CD14-positive monocyte (primary cell): ENCODE measurements around the gene MEIS1. TPM values are rescaled to one million over a fixed set of nuclear protein-coding genes. Genes with fewer than 3 reads are reported as not detected.
A peak's percentile ranks its signal among the peaks of the same experiment; 100 is the strongest.

Experiments
- DNase-seq, 3 donors: peaks; one replicate each; pipeline ENCODE4 v3.0.0-alpha.2; 2011 to 2022
- H2AFZ ChIP-seq: 2 replicates; pipeline ENCODE4 v1.6.0; 2012; ENCODE audit warnings: mild to moderate bottlenecking, low read depth, low read length, inconsistent platforms; ENCODE audit not compliant: insufficient read depth, poor library complexity, severe bottlenecking
- H3K27ac ChIP-seq, 2 donors: 1 replicate in 1 of 2; 2 replicates in 1 of 2; pipeline ENCODE4 v1.5.1; 2012 to 2013; ENCODE audit warnings: low read length in 2 of 2, control low read depth in 1 of 2, inconsistent platforms in 1 of 2, low read depth in 1 of 2, mild to moderate bottlenecking in 1 of 2
- H3K27me3 ChIP-seq, 2 donors: one replicate each; pipeline versions ENCODE4 v1.6.0 to v1.6.1; 2011 to 2013; ENCODE audit warnings: low read length in 2 of 2; ENCODE audit not compliant: control insufficient read depth in 2 of 2, insufficient read depth in 2 of 2
- H3K36me3 ChIP-seq, 2 donors: replicated peaks in 1 of 2; 1 replicate in 1 of 2; 2 replicates in 1 of 2; pipeline versions ENCODE4 v1.5.1 to v1.6.1; 2012 to 2013; ENCODE audit warnings: low read length in 2 of 2, control low read depth in 1 of 2, inconsistent platforms in 1 of 2, mild to moderate bottlenecking in 1 of 2; ENCODE audit not compliant: insufficient read depth in 2 of 2, control insufficient read depth in 1 of 2
- H3K4me1 ChIP-seq, 2 donors: 1 replicate in 1 of 2; 2 replicates in 1 of 2; pipeline versions ENCODE4 v1.5.1 to v1.6.1; 2012 to 2013; ENCODE audit warnings: low read length in 2 of 2, control low read depth in 1 of 2, inconsistent platforms in 1 of 2, mild to moderate bottlenecking in 1 of 2, moderate library complexity in 1 of 2; ENCODE audit not compliant: insufficient read depth in 2 of 2, control insufficient read depth in 1 of 2
- H3K4me2 ChIP-seq: replicated peaks from 2 replicates; pipeline ENCODE3; 2012; ENCODE audit warnings: low read length, moderate library complexity, mild to moderate bottlenecking; ENCODE audit not compliant: poor library complexity, severe bottlenecking; ENCODE audit errors: extremely low read depth
- H3K4me3 ChIP-seq, 3 experiments: fragments of 200-600 bp in 1 of 3; sonication (generic) in 1 of 3; replicated peaks in 1 of 3; 1 replicate in 2 of 3; 2 replicates in 1 of 3; pipeline ENCODE4 v1.5.1; 2011 to 2013; ENCODE audit warnings: low read length in 3 of 3, mild to moderate bottlenecking in 3 of 3, control low read depth in 2 of 3, low read depth in 2 of 3, inconsistent platforms in 1 of 3, moderate library complexity in 1 of 3
- H3K79me2 ChIP-seq: 2 replicates; pipeline ENCODE4 v1.6.0; 2012; ENCODE audit warnings: mild to moderate bottlenecking, control low read depth, inconsistent platforms, low read length, moderate library complexity; ENCODE audit not compliant: insufficient read depth
- H3K9ac ChIP-seq: 2 replicates; pipeline ENCODE4 v1.6.0; 2017; ENCODE audit warnings: low read length, mild to moderate bottlenecking; ENCODE audit not compliant: insufficient read depth, poor library complexity, severe bottlenecking
- H3K9me3 ChIP-seq, 2 donors: replicated peaks in 1 of 2; 1 replicate in 1 of 2; 2 replicates in 1 of 2; pipeline versions ENCODE4 v1.5.1 to v1.6.1; 2012 to 2013; ENCODE audit warnings: low read length in 2 of 2, control low read depth in 1 of 2; ENCODE audit not compliant: control insufficient read depth in 1 of 2, insufficient read depth in 1 of 2
- H4K20me1 ChIP-seq: 2 replicates; pipeline ENCODE4 v1.6.0; 2012; ENCODE audit warnings: mild to moderate bottlenecking, low read length, control low read depth, moderate library complexity; ENCODE audit not compliant: insufficient read depth
- H3K27ac Mint-ChIP-seq, 7 donors: one replicate each; pipeline ENCODE4 v1.8.0; 2020; ENCODE audit warnings: mild to moderate bottlenecking in 7 of 7, mixed read lengths in 7 of 7, moderate library complexity in 6 of 7, inconsistent platforms in 2 of 7
- H3K27me3 Mint-ChIP-seq, 3 donors: one replicate each; pipeline ENCODE4 v1.8.0; 2021 to 2022; ENCODE audit warnings: low read depth in 3 of 3, mild to moderate bottlenecking in 3 of 3, mixed read lengths in 3 of 3, moderate library complexity in 3 of 3, inconsistent platforms in 1 of 3
- H3K36me3 Mint-ChIP-seq, 2 donors: one replicate each; pipeline ENCODE4 v1.8.0; 2020; ENCODE audit warnings: mixed read lengths in 2 of 2, inconsistent platforms in 1 of 2, mild to moderate bottlenecking in 1 of 2
- H3K4me1 Mint-ChIP-seq: one replicate; pipeline ENCODE4 v1.8.0; 2020; ENCODE audit warnings: mild to moderate bottlenecking, mixed read lengths
- H3K4me3 Mint-ChIP-seq, 2 donors: one replicate each; pipeline ENCODE4 v1.8.0; 2020; ENCODE audit warnings: mild to moderate bottlenecking in 2 of 2, mixed read lengths in 2 of 2, moderate library complexity in 1 of 2
- H3K9me3 Mint-ChIP-seq, 7 donors: one replicate each; pipeline ENCODE4 v1.8.0; 2020 to 2022; ENCODE audit warnings: mixed read lengths in 7 of 7, mild to moderate bottlenecking in 6 of 7, moderate library complexity in 6 of 7, inconsistent platforms in 2 of 7
- WGBS: methylation state at CpG from one replicate; pipeline ENCODE4 v1.1.5; 2013; ENCODE audit warnings: missing lambda C conversion rate; ENCODE audit not compliant: insufficient coverage; 5-methylcytosine and 5-hydroxymethylcytosine counted together
- intact Hi-C, 2 donors: fragments of 100-400 bp; cut with micrococcal nuclease; formaldehyde crosslinking; loops; one replicate each; pipeline versions ENCODE4 v1.15.0 to v1.15.1; 2023
- polyA plus RNA-seq, 3 donors: library from polyadenylated mRNA; depleted of rRNA in 1 of 3; unstranded in 2 of 3; stranded (reverse) in 1 of 3; fragments of 300-500 nt in 2 of 3; fragments of >200 nt in 1 of 3; fragmentation: Illumina TruSeq in 2 of 3; gene quantifications; 1 replicate in 2 of 3; 2 replicates in 1 of 3; pipeline ENCODE4 v1.2.3, GENCODE V29; 2012 to 2021
- TF ChIP-seq, protein P1 (sequence below): fragments of 200-600 bp; IDR thresholded peaks from one replicate; pipeline ENCODE4 v1.8.0; 2022; ENCODE audit warnings: antibody characterized with exemption, mild to moderate bottlenecking

MEIS1 gene
- polyA plus RNA-seq, 3 donors: 0.09 to 0.40 TPM; not detected in 1

- H3K27me3 Mint-ChIP-seq: peaks cover 9 to 20% (median 10%) of the 10 kb centered on the region in 3 donors
- Histone ChIP-seq H4K20me1 (no peaks in the 10 kb centered on the region), H3K9ac (no peak overlapping the region), H3K79me2 (no peaks in the 10 kb centered on the region), H3K4me3 (no peak overlapping the region), H3K4me2 (no peak overlapping the region), H3K27me3 (peaks cover 76 to 89% of the 10 kb centered on the region in 2 donors), H3K36me3 (no peaks in the 10 kb centered on the region), H2AFZ (no peak overlapping the region), H3K4me1 (no peaks in the 10 kb centered on the region), H3K9me3 (peaks cover 0 to 17% of the 10 kb centered on the region in 2 donors), H3K27ac (no peak overlapping the region)
- H3K4me3 Mint-ChIP-seq: peak overlapping the region in 1 of 2 donors; percentile 16
- no peak overlapping the region for H3K27ac Mint-ChIP-seq
- TF ChIP-seq, protein P1, sequence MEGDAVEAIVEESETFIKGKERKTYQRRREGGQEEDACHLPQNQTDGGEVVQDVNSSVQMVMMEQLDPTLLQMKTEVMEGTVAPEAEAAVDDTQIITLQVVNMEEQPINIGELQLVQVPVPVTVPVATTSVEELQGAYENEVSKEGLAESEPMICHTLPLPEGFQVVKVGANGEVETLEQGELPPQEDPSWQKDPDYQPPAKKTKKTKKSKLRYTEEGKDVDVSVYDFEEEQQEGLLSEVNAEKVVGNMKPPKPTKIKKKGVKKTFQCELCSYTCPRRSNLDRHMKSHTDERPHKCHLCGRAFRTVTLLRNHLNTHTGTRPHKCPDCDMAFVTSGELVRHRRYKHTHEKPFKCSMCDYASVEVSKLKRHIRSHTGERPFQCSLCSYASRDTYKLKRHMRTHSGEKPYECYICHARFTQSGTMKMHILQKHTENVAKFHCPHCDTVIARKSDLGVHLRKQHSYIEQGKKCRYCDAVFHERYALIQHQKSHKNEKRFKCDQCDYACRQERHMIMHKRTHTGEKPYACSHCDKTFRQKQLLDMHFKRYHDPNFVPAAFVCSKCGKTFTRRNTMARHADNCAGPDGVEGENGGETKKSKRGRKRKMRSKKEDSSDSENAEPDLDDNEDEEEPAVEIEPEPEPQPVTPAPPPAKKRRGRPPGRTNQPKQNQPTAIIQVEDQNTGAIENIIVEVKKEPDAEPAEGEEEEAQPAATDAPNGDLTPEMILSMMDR: no peak
- WGBS: no CpG with 5 or more reads among the region's 5 CpGs
- H3K4me1 Mint-ChIP-seq: peaks cover 2% of the 10 kb centered on the region
- intact Hi-C loops: no loop called here
- DNase-seq: no peak
- no peaks in the 10 kb centered on the region for H3K36me3 Mint-ChIP-seq
- H3K9me3 Mint-ChIP-seq: peaks cover 0 to 5% (median 3%) of the 10 kb centered on the region in 7 donors
These were observed 149.0 kb downstream of the MEIS1 start for GRCh38 chr2:66583881-66584280.

DNA sequence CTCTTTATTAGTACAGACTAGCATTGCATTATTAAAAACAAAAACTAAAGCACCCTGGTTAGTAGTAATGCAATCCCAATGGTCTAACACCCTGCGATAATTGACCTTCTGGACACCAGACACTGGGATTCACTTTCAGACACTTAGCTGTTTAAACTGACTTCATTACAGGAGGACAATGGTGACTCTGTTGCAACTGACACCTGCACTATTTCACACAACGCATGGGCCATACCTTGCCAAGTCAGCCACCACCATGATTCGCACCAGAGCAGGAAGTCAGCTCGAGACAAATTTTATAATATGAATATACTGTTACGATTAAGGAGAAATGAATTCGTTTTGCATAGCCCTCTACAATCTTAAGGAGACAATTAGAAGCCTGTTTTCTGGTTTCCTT lies 150.7 kb downstream of the MEIS1 start:
- 85% methylated on average over 1 of the region's 6 CpGs for WGBS
- H3K79me2 ChIP-seq: no peaks in the 10 kb centered on the region
- Mint-ChIP-seq H3K36me3 (no peaks in the 10 kb centered on the region), H3K27ac (no peak overlapping the region), H3K4me3 (peak overlapping the region in 1 of 2 donors; percentile 52), H3K27me3 (peaks cover 9 to 10% (median 9%) of the 10 kb centered on the region in 3 donors), H3K4me1 (peaks cover 2% of the 10 kb centered on the region), H3K9me3 (peaks cover 0 to 5% (median 2%) of the 10 kb centered on the region in 7 donors)
- intact Hi-C loops: no loop called here
- no peak overlapping the region for H3K27ac ChIP-seq
- H3K9ac ChIP-seq: no peak overlapping the region
- H3K4me2 ChIP-seq: no peak overlapping the region
- H4K20me1 ChIP-seq: no peaks in the 10 kb centered on the region
- DNase-seq: no peak
- peaks cover 0 to 16% of the 10 kb centered on the region in 2 donors for H3K9me3 ChIP-seq
- H3K36me3 ChIP-seq: no peaks in the 10 kb centered on the region
- H2AFZ ChIP-seq: no peak overlapping the region
- TF ChIP-seq, protein P1: no peak
- no peak overlapping the region for H3K4me3 ChIP-seq
- H3K27me3 ChIP-seq: peaks cover 60 to 72% of the 10 kb centered on the region in 2 donors
- no peaks in the 10 kb centered on the region for H3K4me1 ChIP-seq
